CD14-positive monocyte (primary cell): ENCODE data around the gene SUSD5. TPM values are rescaled to one million over a fixed set of nuclear protein-coding genes. Genes with fewer than 3 reads are reported as not detected.
A peak's percentile ranks its signal among the peaks of the same experiment; 100 is the strongest.

Experiments used
- DNase-seq, 3 donors: peaks; one replicate each; pipeline ENCODE4 v3.0.0-alpha.2; 2011 to 2022
- H2AFZ ChIP-seq: 2 replicates; pipeline ENCODE4 v1.6.0; 2012; ENCODE audit warnings: mild to moderate bottlenecking, low read depth, low read length, inconsistent platforms; ENCODE audit not compliant: insufficient read depth, poor library complexity, severe bottlenecking
- H3K27ac ChIP-seq, 2 donors: 1 replicate in 1 of 2; 2 replicates in 1 of 2; pipeline ENCODE4 v1.5.1; 2012 to 2013; ENCODE audit warnings: low read length in 2 of 2, control low read depth in 1 of 2, inconsistent platforms in 1 of 2, low read depth in 1 of 2, mild to moderate bottlenecking in 1 of 2
- H3K27me3 ChIP-seq, 2 donors: one replicate each; pipeline versions ENCODE4 v1.6.0 to v1.6.1; 2011 to 2013; ENCODE audit warnings: low read length in 2 of 2; ENCODE audit not compliant: control insufficient read depth in 2 of 2, insufficient read depth in 2 of 2
- H3K36me3 ChIP-seq, 2 donors: replicated peaks in 1 of 2; 1 replicate in 1 of 2; 2 replicates in 1 of 2; pipeline versions ENCODE4 v1.5.1 to v1.6.1; 2012 to 2013; ENCODE audit warnings: low read length in 2 of 2, control low read depth in 1 of 2, inconsistent platforms in 1 of 2, mild to moderate bottlenecking in 1 of 2; ENCODE audit not compliant: insufficient read depth in 2 of 2, control insufficient read depth in 1 of 2
- H3K4me1 ChIP-seq, 2 donors: 1 replicate in 1 of 2; 2 replicates in 1 of 2; pipeline versions ENCODE4 v1.5.1 to v1.6.1; 2012 to 2013; ENCODE audit warnings: low read length in 2 of 2, control low read depth in 1 of 2, inconsistent platforms in 1 of 2, mild to moderate bottlenecking in 1 of 2, moderate library complexity in 1 of 2; ENCODE audit not compliant: insufficient read depth in 2 of 2, control insufficient read depth in 1 of 2
- H3K4me2 ChIP-seq: replicated peaks from 2 replicates; pipeline ENCODE3; 2012; ENCODE audit warnings: low read length, moderate library complexity, mild to moderate bottlenecking; ENCODE audit not compliant: poor library complexity, severe bottlenecking; ENCODE audit errors: extremely low read depth
- H3K4me3 ChIP-seq, 3 experiments: fragments of 200-600 bp in 1 of 3; sonication (generic) in 1 of 3; replicated peaks in 1 of 3; 1 replicate in 2 of 3; 2 replicates in 1 of 3; pipeline ENCODE4 v1.5.1; 2011 to 2013; ENCODE audit warnings: low read length in 3 of 3, mild to moderate bottlenecking in 3 of 3, control low read depth in 2 of 3, low read depth in 2 of 3, inconsistent platforms in 1 of 3, moderate library complexity in 1 of 3
- H3K79me2 ChIP-seq: 2 replicates; pipeline ENCODE4 v1.6.0; 2012; ENCODE audit warnings: mild to moderate bottlenecking, control low read depth, inconsistent platforms, low read length, moderate library complexity; ENCODE audit not compliant: insufficient read depth
- H3K9ac ChIP-seq: 2 replicates; pipeline ENCODE4 v1.6.0; 2017; ENCODE audit warnings: low read length, mild to moderate bottlenecking; ENCODE audit not compliant: insufficient read depth, poor library complexity, severe bottlenecking
- H3K9me3 ChIP-seq, 2 donors: replicated peaks in 1 of 2; 1 replicate in 1 of 2; 2 replicates in 1 of 2; pipeline versions ENCODE4 v1.5.1 to v1.6.1; 2012 to 2013; ENCODE audit warnings: low read length in 2 of 2, control low read depth in 1 of 2; ENCODE audit not compliant: control insufficient read depth in 1 of 2, insufficient read depth in 1 of 2
- H4K20me1 ChIP-seq: 2 replicates; pipeline ENCODE4 v1.6.0; 2012; ENCODE audit warnings: mild to moderate bottlenecking, low read length, control low read depth, moderate library complexity; ENCODE audit not compliant: insufficient read depth
- H3K27ac Mint-ChIP-seq, 7 donors: one replicate each; pipeline ENCODE4 v1.8.0; 2020; ENCODE audit warnings: mild to moderate bottlenecking in 7 of 7, mixed read lengths in 7 of 7, moderate library complexity in 6 of 7, inconsistent platforms in 2 of 7
- H3K27me3 Mint-ChIP-seq, 3 donors: one replicate each; pipeline ENCODE4 v1.8.0; 2021 to 2022; ENCODE audit warnings: low read depth in 3 of 3, mild to moderate bottlenecking in 3 of 3, mixed read lengths in 3 of 3, moderate library complexity in 3 of 3, inconsistent platforms in 1 of 3
- H3K36me3 Mint-ChIP-seq, 2 donors: one replicate each; pipeline ENCODE4 v1.8.0; 2020; ENCODE audit warnings: mixed read lengths in 2 of 2, inconsistent platforms in 1 of 2, mild to moderate bottlenecking in 1 of 2
- H3K4me1 Mint-ChIP-seq: one replicate; pipeline ENCODE4 v1.8.0; 2020; ENCODE audit warnings: mild to moderate bottlenecking, mixed read lengths
- H3K4me3 Mint-ChIP-seq, 2 donors: one replicate each; pipeline ENCODE4 v1.8.0; 2020; ENCODE audit warnings: mild to moderate bottlenecking in 2 of 2, mixed read lengths in 2 of 2, moderate library complexity in 1 of 2
- H3K9me3 Mint-ChIP-seq, 7 donors: one replicate each; pipeline ENCODE4 v1.8.0; 2020 to 2022; ENCODE audit warnings: mixed read lengths in 7 of 7, mild to moderate bottlenecking in 6 of 7, moderate library complexity in 6 of 7, inconsistent platforms in 2 of 7
- CTCF ChIP-seq: fragments of 200-600 bp; IDR thresholded peaks from one replicate; pipeline ENCODE4 v1.8.0; 2022; ENCODE audit warnings: antibody characterized with exemption, mild to moderate bottlenecking
- WGBS: methylation state at CpG from one replicate; pipeline ENCODE4 v1.1.5; 2013; ENCODE audit warnings: missing lambda C conversion rate; ENCODE audit not compliant: insufficient coverage; 5-methylcytosine and 5-hydroxymethylcytosine counted together
- intact Hi-C, 2 donors: fragments of 100-400 bp; cut with micrococcal nuclease; formaldehyde crosslinking; loops; one replicate each; pipeline versions ENCODE4 v1.15.0 to v1.15.1; 2023
- polyA minus RNA-seq: library from RNA; depleted of rRNA, polyadenylated mRNA; stranded (reverse); fragments of >200 nt; gene quantifications from 2 replicates; pipeline ENCODE4 v1.2.3, GENCODE V29; 2012
- polyA plus RNA-seq, 3 donors: library from polyadenylated mRNA; depleted of rRNA in 1 of 3; unstranded in 2 of 3; stranded (reverse) in 1 of 3; fragments of 300-500 nt in 2 of 3; fragments of >200 nt in 1 of 3; fragmentation: Illumina TruSeq in 2 of 3; gene quantifications; 1 replicate in 2 of 3; 2 replicates in 1 of 3; pipeline ENCODE4 v1.2.3, GENCODE V29; 2012 to 2021
- total RNA-seq, 12 experiments: library from RNA in 1 of 12; stranded (reverse) in 1 of 12; fragments of 120-200 nt in 1 of 12; gene quantifications; one replicate each; pipeline ENCODE4 v1.2.4 and lab custom pipeline; 2013 to 2026; ENCODE audit warnings: mixed read lengths in 6 of 12, inconsistent platforms in 1 of 12

The SUSD5 gene
- total RNA-seq (2013), result 0.02 TPM
- not detected for polyA plus RNA-seq
- polyA minus RNA-seq, result under 0.01 TPM in 1 of 2 replicates, not detected in the other
- total RNA-seq (lab: John Stamatoyannopoulos, UW), result 0 to 1.6 (median 0.04) reads per million in 11 experiments

- H3K27me3 Mint-ChIP-seq, result peaks cover 63 to 71% (median 65%) of the 10 kb centered on the region in 3 donors
- H3K27me3 ChIP-seq, result peaks cover 42 to 64% of the 10 kb centered on the region in 2 donors
- DNase-seq, result no peak
- WGBS, result 1% methylated on average over 77 of the region's 90 CpGs
- H3K36me3 Mint-ChIP-seq, result no peaks in the 10 kb centered on the region
- TF ChIP-seq CTCF, result no peak
- H3K9me3 ChIP-seq, result peaks cover 0 to 16% of the 10 kb centered on the region in 2 donors
- H4K20me1 ChIP-seq, result no peaks in the 10 kb centered on the region
- peak within 1 kb of the TSS; percentile 5 to 77 for H3K4me3 Mint-ChIP-seq
- H3K9me3 Mint-ChIP-seq, result peaks cover 0 to 9% (median 3%) of the 10 kb centered on the region in 7 donors
- peaks cover 7% of the 10 kb centered on the region for H3K4me1 Mint-ChIP-seq
- peaks cover 3 to 6% of the 10 kb centered on the region in 2 donors for H3K4me1 ChIP-seq
- H3K36me3 ChIP-seq, result no peaks in the 10 kb centered on the region
- no peak within 1 kb of the TSS for H3K9ac ChIP-seq
- H3K27ac Mint-ChIP-seq, result no peak within 1 kb of the TSS
- no peaks in the 10 kb centered on the region for H3K79me2 ChIP-seq
- intact Hi-C loops, result no loop called here
- no peak within 1 kb of the TSS for H3K4me3 ChIP-seq
- H3K4me2 ChIP-seq, result peak within 1 kb of the TSS; percentile 28
- no peak within 1 kb of the TSS for H3K27ac ChIP-seq
- H2AFZ ChIP-seq, result peak within 1 kb of the TSS; percentile 16
Observed at GRCh38 chr3:33218446-33219174, at the start of gene SUSD5. Gene SUSD5, minus strand, starts transcription at chr3:33218810. Its CDS starts 13 bp downstream, at chr3:33218797.

DNA sequence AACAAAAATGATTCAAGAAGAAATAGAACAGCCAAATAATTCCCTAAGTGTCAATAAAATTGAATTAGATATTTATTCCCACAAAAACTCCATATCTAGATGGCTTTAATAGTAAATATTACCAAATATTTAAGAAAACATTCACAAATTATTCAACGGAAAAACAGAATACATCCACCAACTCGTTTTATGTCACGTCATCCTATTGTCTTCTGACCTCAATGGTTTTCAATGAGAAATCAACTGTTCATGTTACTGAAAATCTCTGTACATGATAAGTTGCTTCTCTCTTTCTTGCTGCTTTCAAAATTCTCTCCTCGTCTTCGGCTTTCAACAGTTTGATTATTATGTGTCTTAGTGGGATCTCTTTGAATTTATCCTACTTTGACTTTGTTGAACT, 41.5 kb upstream of the SUSD5 start:
- Histone ChIP-seq H3K27me3 (no peaks in the 10 kb centered on the region), H3K4me2 (no peak overlapping the region), H2AFZ (no peak overlapping the region), H3K4me3 (no peak overlapping the region), H3K79me2 (no peaks in the 10 kb centered on the region), H3K9ac (no peak overlapping the region), H3K9me3 (peaks cover 0 to 5% of the 10 kb centered on the region in 2 donors), H3K27ac (no peak overlapping the region), H3K36me3 (no peaks in the 10 kb centered on the region), H4K20me1 (no peaks in the 10 kb centered on the region), H3K4me1 (no peaks in the 10 kb centered on the region)
- no peak for TF ChIP-seq CTCF
- Mint-ChIP-seq H3K36me3 (no peaks in the 10 kb centered on the region), H3K4me3 (no peak overlapping the region), H3K27me3 (peaks cover 1 to 2% (median 2%) of the 10 kb centered on the region in 3 donors), H3K9me3 (peaks cover 3 to 28% (median 17%) of the 10 kb centered on the region in 7 donors), H3K27ac (no peak overlapping the region), H3K4me1 (no peaks in the 10 kb centered on the region)
- intact Hi-C loops, result no loop called here
- no peak for DNase-seq
- 83% methylated on average over 2 of the region's 5 CpGs for WGBS
